Measurements from ENCODE around the gene CDC25B. TPM values are rescaled to one million over a fixed set of nuclear protein-coding genes. Genes with fewer than 3 reads are reported as not detected.

The CDC25B gene
- total and polyA plus RNA-seq, 2 donors from 2014 or later: 24.1 to 40.3 TPM

DNA sequence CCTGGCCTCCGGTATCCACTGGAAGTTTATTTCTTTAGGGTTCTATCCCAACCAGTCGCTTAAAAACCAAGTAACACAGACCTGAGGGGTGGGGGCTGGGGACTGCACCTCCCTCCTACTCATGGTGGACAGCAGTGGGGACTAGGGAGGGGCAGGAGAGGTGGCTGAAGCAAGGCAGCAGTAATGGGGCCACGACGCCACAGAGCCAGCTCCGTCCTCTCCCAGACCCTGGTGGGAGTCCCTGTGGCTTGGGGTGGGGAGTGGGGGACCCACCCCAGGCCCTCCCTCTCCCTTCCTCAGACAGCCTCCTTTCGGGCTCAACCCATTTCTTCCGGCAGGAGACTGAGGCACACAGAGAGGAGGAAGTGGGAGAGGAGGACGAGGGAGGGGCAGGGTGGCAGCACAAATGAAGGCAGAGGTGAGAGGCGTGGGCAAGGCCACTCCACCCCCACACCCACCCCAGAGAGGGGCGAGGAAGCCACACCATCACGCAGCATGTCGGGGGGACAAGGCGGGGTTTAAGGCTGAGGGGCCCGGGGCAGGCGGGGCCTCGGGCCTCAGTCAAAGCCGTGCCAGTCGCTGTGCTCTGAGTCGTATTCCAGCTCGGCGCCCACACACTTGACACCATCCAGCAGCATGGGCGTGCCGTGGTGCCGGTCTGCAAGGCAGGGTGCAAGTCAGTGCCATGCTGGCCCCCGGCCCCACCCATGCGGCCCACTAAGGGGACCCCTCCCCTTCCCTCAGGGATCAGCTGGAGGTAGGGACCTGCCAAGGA is 42.4 kb upstream of the CDC25B start:
- no peaks in the 10 kb centered on the region for H3K27me3 ChIP-seq (ENCODE audit: control insufficient read depth, insufficient read depth, low read length)
- FAIRE-seq (no peak), DNase-seq (peak in 2 of 5 donors; percentile 56 to 81)
- intact Hi-C loops (cut with DNase I): no loop called here
- H3K9ac ChIP-seq (ENCODE audit: low read length in 3 of 3): no peak overlapping the region
- H3K27ac ChIP-seq (ENCODE audit: low read depth in 2 of 2, low read length in 2 of 2): no peak overlapping the region
- H3K9me3 ChIP-seq (ENCODE audit: control insufficient read depth in 2 of 3, insufficient read depth in 1 of 3, low read length in 3 of 3): no peaks in the 10 kb centered on the region
- peaks cover 0 to 4% (median 0%) of the 10 kb centered on the region in 3 donors for H3K36me3 ChIP-seq (ENCODE audit: control insufficient read depth in 2 of 3, insufficient read depth in 3 of 3, low read length in 3 of 3)
- TF ChIP-seq, protein P1, sequence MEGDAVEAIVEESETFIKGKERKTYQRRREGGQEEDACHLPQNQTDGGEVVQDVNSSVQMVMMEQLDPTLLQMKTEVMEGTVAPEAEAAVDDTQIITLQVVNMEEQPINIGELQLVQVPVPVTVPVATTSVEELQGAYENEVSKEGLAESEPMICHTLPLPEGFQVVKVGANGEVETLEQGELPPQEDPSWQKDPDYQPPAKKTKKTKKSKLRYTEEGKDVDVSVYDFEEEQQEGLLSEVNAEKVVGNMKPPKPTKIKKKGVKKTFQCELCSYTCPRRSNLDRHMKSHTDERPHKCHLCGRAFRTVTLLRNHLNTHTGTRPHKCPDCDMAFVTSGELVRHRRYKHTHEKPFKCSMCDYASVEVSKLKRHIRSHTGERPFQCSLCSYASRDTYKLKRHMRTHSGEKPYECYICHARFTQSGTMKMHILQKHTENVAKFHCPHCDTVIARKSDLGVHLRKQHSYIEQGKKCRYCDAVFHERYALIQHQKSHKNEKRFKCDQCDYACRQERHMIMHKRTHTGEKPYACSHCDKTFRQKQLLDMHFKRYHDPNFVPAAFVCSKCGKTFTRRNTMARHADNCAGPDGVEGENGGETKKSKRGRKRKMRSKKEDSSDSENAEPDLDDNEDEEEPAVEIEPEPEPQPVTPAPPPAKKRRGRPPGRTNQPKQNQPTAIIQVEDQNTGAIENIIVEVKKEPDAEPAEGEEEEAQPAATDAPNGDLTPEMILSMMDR (IDR thresholded peaks at IDR 0.05; ENCODE audit: borderline replicate concordance, extremely low read depth, insufficient read depth): no peak
- no peak overlapping the region for H3K4me3 ChIP-seq (ENCODE audit: low read length in 3 of 3)
- H3K4me1 ChIP-seq (ENCODE audit: control insufficient read depth in 2 of 3, insufficient read depth in 2 of 3, low read depth in 1 of 3, low read length in 3 of 3): peaks cover 0 to 7% (median 0%) of the 10 kb centered on the region in 3 donors

DNA sequence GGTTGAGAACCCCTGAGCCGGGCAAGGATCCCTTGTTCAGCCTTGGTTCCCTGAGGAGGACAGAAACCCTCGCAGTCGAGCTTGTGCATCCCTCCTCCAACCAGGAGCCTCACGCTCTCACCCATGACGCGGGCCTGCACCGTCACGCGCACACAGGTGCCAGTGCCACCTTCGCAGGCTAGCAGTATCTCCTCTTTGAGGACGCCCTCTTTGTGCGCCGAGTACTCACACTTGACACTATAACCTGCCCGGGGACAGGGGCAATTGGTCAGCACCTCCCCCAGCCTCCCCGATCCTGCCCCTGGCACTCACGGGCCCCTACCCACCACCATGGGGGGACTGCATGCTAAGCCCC is 41.9 kb upstream of the CDC25B start:
- Histone ChIP-seq H3K27ac (ENCODE audit: low read depth in 2 of 2, low read length in 2 of 2) (no peak overlapping the region), H3K9me3 (ENCODE audit: control insufficient read depth in 2 of 3, insufficient read depth in 1 of 3, low read length in 3 of 3) (no peaks in the 10 kb centered on the region), H3K36me3 (ENCODE audit: control insufficient read depth in 2 of 3, insufficient read depth in 3 of 3, low read length in 3 of 3) (peaks cover 0 to 4% (median 0%) of the 10 kb centered on the region in 3 donors), H3K4me1 (ENCODE audit: control insufficient read depth in 2 of 3, insufficient read depth in 2 of 3, low read depth in 1 of 3, low read length in 3 of 3) (peaks cover 0 to 7% (median 0%) of the 10 kb centered on the region in 3 donors), H3K27me3 (ENCODE audit: control insufficient read depth, insufficient read depth, low read length) (no peaks in the 10 kb centered on the region), H3K9ac (ENCODE audit: low read length in 3 of 3) (no peak overlapping the region), H3K4me3 (ENCODE audit: low read length in 3 of 3) (no peak overlapping the region)
- FAIRE-seq: no peak
- intact Hi-C loops (cut with DNase I): no loop called here
- no peak for DNase-seq
- TF ChIP-seq, protein P1 (IDR thresholded peaks at IDR 0.05; ENCODE audit: borderline replicate concordance, extremely low read depth, insufficient read depth): no peak

DNA sequence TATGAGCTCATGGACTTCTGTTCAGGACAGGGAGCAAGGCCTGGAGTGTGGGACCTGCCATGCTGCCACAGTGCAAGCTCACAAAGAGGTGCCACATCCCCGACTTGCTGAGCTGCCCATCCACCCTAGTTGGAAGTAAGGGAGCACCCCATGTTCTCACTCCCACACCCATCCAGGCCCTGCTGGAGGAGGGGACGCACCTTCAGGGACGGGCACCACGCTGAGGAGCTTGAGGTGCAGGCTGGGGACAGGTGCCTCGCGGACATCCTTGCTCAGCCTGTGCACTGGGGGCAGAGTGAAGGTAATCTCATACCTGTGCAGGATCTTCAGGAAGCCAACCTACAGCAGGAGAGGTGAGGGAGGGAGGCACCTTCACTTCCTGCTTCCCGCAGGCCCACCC is 40.8 kb upstream of the CDC25B start:
- H3K27me3 ChIP-seq (ENCODE audit: control insufficient read depth, insufficient read depth, low read length): no peaks in the 10 kb centered on the region
- H3K27ac ChIP-seq (ENCODE audit: low read depth in 2 of 2, low read length in 2 of 2): no peak overlapping the region
- no peaks in the 10 kb centered on the region for H3K9me3 ChIP-seq (ENCODE audit: control insufficient read depth in 2 of 3, insufficient read depth in 1 of 3, low read length in 3 of 3)
- FAIRE-seq (no peak), DNase-seq (peak in 1 of 5 donors; percentile 65)
- no peak overlapping the region for H3K4me3 ChIP-seq (ENCODE audit: low read length in 3 of 3)
- intact Hi-C loops (cut with DNase I): no loop called here
- peaks cover 0 to 5% (median 0%) of the 10 kb centered on the region in 3 donors for H3K4me1 ChIP-seq (ENCODE audit: control insufficient read depth in 2 of 3, insufficient read depth in 2 of 3, low read depth in 1 of 3, low read length in 3 of 3)
- no peak overlapping the region for H3K9ac ChIP-seq (ENCODE audit: low read length in 3 of 3)
- peaks cover 0 to 4% (median 0%) of the 10 kb centered on the region in 3 donors for H3K36me3 ChIP-seq (ENCODE audit: control insufficient read depth in 2 of 3, insufficient read depth in 3 of 3, low read length in 3 of 3)
- TF ChIP-seq, protein P1 (IDR thresholded peaks at IDR 0.05; ENCODE audit: borderline replicate concordance, extremely low read depth, insufficient read depth): no peak

Measured in kidney (tissue), 14 donors.